ENCODE data around the gene NBPF9.
"Not testable (repeated sequence)": the region's sequence is repeated elsewhere in the genome, so short reads cannot be mapped to it uniquely, and the experiment has no call there.

NBPF9 gene

GRCh38 chr1:149075505-149076127 is 27.7 kb downstream of the NBPF9 start:
- not testable (repeated sequence) for H2AFZ ChIP-seq (ENCODE audit: low read depth, low read length); H3K4me1 ChIP-seq (ENCODE audit: insufficient read depth, low read length); H3K27me3 ChIP-seq (ENCODE audit: insufficient read depth, low read length); H3K4me3 ChIP-seq (ENCODE audit: low read length); H3K36me3 ChIP-seq (ENCODE audit: insufficient read depth, low read length); H3K9me3 ChIP-seq (ENCODE audit: low read length)

- H3K4me3 ChIP-seq (ENCODE audit: low read length); H3K27me3 ChIP-seq (ENCODE audit: insufficient read depth, low read length): not testable (repeated sequence)
Observed at GRCh38 chr1:149064611-149065010, 38.7 kb downstream of the NBPF9 start.

GRCh38 chr1:149043056-149043455 is 60.3 kb downstream of the NBPF9 start:
- not testable (repeated sequence) for H3K4me3 ChIP-seq (ENCODE audit: low read length); H3K9me3 ChIP-seq (ENCODE audit: low read length); H3K27me3 ChIP-seq (ENCODE audit: insufficient read depth, low read length); H3K36me3 ChIP-seq (ENCODE audit: insufficient read depth, low read length); H3K4me1 ChIP-seq (ENCODE audit: insufficient read depth, low read length); H2AFZ ChIP-seq (ENCODE audit: low read depth, low read length)

More at GRCh38 chr1:149064611-149065010, 38.7 kb downstream of the NBPF9 start:
- not testable (repeated sequence) for H3K36me3 ChIP-seq (ENCODE audit: insufficient read depth, low read length); H3K4me1 ChIP-seq (ENCODE audit: insufficient read depth, low read length); H3K9me3 ChIP-seq (ENCODE audit: low read length); H2AFZ ChIP-seq (ENCODE audit: low read depth, low read length)

- not testable (repeated sequence) for H3K4me1 ChIP-seq (ENCODE audit: insufficient read depth, low read length); H3K36me3 ChIP-seq (ENCODE audit: insufficient read depth, low read length)
Observed at GRCh38 chr1:149033916-149034315, 69.4 kb downstream of the NBPF9 start.

GRCh38 chr1:149024327-149024726 is 79.0 kb downstream of the NBPF9 start:
- not testable (repeated sequence) for H2AFZ ChIP-seq (ENCODE audit: low read depth, low read length); H3K36me3 ChIP-seq (ENCODE audit: insufficient read depth, low read length); H3K4me1 ChIP-seq (ENCODE audit: insufficient read depth, low read length); H3K9me3 ChIP-seq (ENCODE audit: low read length); H3K27me3 ChIP-seq (ENCODE audit: insufficient read depth, low read length); H3K4me3 ChIP-seq (ENCODE audit: low read length)

More at GRCh38 chr1:149033916-149034315, 69.4 kb downstream of the NBPF9 start:
- H3K27me3 ChIP-seq (ENCODE audit: insufficient read depth, low read length); H2AFZ ChIP-seq (ENCODE audit: low read depth, low read length); H3K9me3 ChIP-seq (ENCODE audit: low read length); H3K4me3 ChIP-seq (ENCODE audit: low read length): not testable (repeated sequence)

DNA sequence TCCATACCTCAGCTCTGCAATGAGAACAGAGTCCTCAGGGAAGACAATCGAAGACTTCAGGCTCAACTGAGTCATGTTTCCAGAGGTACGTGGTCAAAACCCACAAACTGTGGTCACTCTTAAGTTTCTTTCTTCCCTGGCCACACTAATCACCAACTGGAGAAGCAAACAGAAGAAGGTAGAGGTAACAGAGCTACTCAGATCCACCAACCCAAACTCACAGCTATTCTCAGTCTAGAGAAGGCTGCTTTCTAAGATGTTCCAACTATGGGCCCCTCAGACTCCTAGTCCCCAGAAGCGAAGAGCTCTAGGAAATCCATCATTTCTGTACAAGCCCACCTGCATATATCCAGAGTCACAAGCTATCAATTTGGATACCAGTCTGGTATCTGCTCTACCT is 84.8 kb downstream of the NBPF9 start:
- H3K4me1 ChIP-seq (ENCODE audit: insufficient read depth, low read length); H2AFZ ChIP-seq (ENCODE audit: low read depth, low read length); H3K4me3 ChIP-seq (ENCODE audit: low read length); H3K36me3 ChIP-seq (ENCODE audit: insufficient read depth, low read length); H3K27me3 ChIP-seq (ENCODE audit: insufficient read depth, low read length); H3K9me3 ChIP-seq (ENCODE audit: low read length): not testable (repeated sequence)

DNA sequence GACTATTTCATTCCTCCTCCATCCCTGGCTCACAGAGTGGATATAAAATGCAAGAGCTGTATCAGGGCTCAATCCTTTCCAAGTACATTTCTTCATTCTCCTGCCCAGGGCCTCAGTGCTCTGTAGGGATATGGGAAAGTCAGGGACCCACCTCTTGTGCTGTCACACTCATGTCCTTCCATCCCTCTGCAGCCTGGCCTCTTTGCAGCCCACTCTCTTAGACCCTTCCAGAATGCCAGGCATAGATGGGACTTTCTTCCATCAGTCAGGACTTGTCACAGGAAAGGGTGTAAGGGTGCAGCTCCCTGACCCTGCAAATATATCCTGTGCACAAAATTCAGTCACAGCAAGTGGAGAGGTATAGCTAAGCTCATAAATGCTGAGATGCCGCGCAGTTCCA is 86.7 kb downstream of the NBPF9 start:
- H3K4me1 ChIP-seq (ENCODE audit: insufficient read depth, low read length); H3K27me3 ChIP-seq (ENCODE audit: insufficient read depth, low read length); H3K36me3 ChIP-seq (ENCODE audit: insufficient read depth, low read length); H3K9me3 ChIP-seq (ENCODE audit: low read length); H2AFZ ChIP-seq (ENCODE audit: low read depth, low read length); H3K4me3 ChIP-seq (ENCODE audit: low read length): not testable (repeated sequence)

- not testable (repeated sequence) for H2AFZ ChIP-seq (ENCODE audit: low read depth, low read length); H3K4me3 ChIP-seq (ENCODE audit: low read length); H3K4me1 ChIP-seq (ENCODE audit: insufficient read depth, low read length); H3K9me3 ChIP-seq (ENCODE audit: low read length); H3K27me3 ChIP-seq (ENCODE audit: insufficient read depth, low read length); H3K36me3 ChIP-seq (ENCODE audit: insufficient read depth, low read length)
Observed at GRCh38 chr1:149015522-149015921, 87.8 kb downstream of the NBPF9 start.

- H2AFZ ChIP-seq (ENCODE audit: low read depth, low read length); H3K27me3 ChIP-seq (ENCODE audit: insufficient read depth, low read length); H3K36me3 ChIP-seq (ENCODE audit: insufficient read depth, low read length); H3K4me1 ChIP-seq (ENCODE audit: insufficient read depth, low read length); H3K9me3 ChIP-seq (ENCODE audit: low read length); H3K4me3 ChIP-seq (ENCODE audit: low read length): not testable (repeated sequence)
Observed at GRCh38 chr1:149013513-149013912, 89.8 kb downstream of the NBPF9 start.

GRCh38 chr1:149012599-149012998 is 90.8 kb downstream of the NBPF9 start:
- H3K27me3 ChIP-seq (ENCODE audit: insufficient read depth, low read length); H3K4me3 ChIP-seq (ENCODE audit: low read length); H2AFZ ChIP-seq (ENCODE audit: low read depth, low read length); H3K4me1 ChIP-seq (ENCODE audit: insufficient read depth, low read length); H3K9me3 ChIP-seq (ENCODE audit: low read length); H3K36me3 ChIP-seq (ENCODE audit: insufficient read depth, low read length): not testable (repeated sequence)

- H3K4me1 ChIP-seq (ENCODE audit: insufficient read depth, low read length); H3K27me3 ChIP-seq (ENCODE audit: insufficient read depth, low read length); H2AFZ ChIP-seq (ENCODE audit: low read depth, low read length); H3K4me3 ChIP-seq (ENCODE audit: low read length); H3K36me3 ChIP-seq (ENCODE audit: insufficient read depth, low read length); H3K9me3 ChIP-seq (ENCODE audit: low read length): not testable (repeated sequence)
Observed at GRCh38 chr1:149009761-149010160, 93.6 kb downstream of the NBPF9 start.

DNA sequence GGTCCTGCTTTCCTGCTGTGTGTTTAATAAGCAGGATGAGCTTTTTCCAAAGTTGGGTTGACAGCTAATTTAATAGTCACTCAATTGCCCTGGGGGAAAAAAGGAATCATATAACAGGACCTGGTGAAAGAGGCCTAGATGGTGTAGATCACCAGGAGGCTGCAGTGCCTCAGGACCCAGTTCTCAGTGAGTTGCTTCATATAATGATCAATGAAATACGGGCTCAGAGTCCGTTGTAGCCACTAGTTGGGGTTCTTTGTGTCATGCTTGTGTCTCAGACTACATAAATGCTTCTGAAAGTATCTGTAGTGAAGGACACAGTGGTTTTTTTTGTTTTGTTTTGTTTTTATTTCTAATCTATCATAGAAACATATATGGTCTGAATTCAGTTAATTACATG is 94.6 kb downstream of the NBPF9 start:
- not testable (repeated sequence) for H3K36me3 ChIP-seq (ENCODE audit: insufficient read depth, low read length); H3K27me3 ChIP-seq (ENCODE audit: insufficient read depth, low read length); H3K9me3 ChIP-seq (ENCODE audit: low read length); H3K4me1 ChIP-seq (ENCODE audit: insufficient read depth, low read length); H2AFZ ChIP-seq (ENCODE audit: low read depth, low read length); H3K4me3 ChIP-seq (ENCODE audit: low read length)

DNA sequence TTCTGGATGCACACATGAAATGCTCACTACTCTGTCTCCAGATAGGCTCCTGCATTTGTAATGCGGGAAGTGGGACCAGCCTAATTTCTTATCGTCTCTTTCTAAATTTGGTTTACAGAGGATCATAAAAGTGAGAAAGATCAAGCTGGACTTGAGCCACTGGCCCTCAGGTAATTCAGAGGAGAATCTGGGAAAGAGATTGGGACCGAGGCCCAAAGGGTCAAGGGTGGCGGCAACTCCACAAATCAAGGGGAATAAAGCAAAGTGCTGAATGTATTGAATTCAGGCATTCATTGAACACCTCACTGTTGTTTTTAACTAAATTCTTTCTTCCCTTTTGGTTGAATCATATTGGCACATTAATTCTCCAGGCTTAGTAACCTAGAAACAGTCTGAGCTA is 95.0 kb downstream of the NBPF9 start:
- not testable (repeated sequence) for H3K4me3 ChIP-seq (ENCODE audit: low read length); H3K36me3 ChIP-seq (ENCODE audit: insufficient read depth, low read length); H3K9me3 ChIP-seq (ENCODE audit: low read length); H3K4me1 ChIP-seq (ENCODE audit: insufficient read depth, low read length); H2AFZ ChIP-seq (ENCODE audit: low read depth, low read length); H3K27me3 ChIP-seq (ENCODE audit: insufficient read depth, low read length)
